ENCODE results near the gene NSD1.

Gene NSD1

GRCh38 chr5:177189965-177190364 is 56.4 kb downstream of the NSD1 start:
- Mint-ChIP-seq H3K36me3 (ENCODE audit: low read depth) (peaks cover 59% of the 10 kb centered on the region), H3K27me3 (ENCODE audit: low read depth, poor library complexity) (no peaks in the 10 kb centered on the region), H3K9me3 (no peaks in the 10 kb centered on the region), H3K27ac (no peak overlapping the region), H3K4me1 (no peaks in the 10 kb centered on the region), H3K4me3 (no peak overlapping the region)
- no peak for TF ChIP-seq CTCF (IDR thresholded peaks at IDR 0.05)
- DNase-seq = no peak

- TF ChIP-seq CTCF (IDR thresholded peaks at IDR 0.05) = no peak
- DNase-seq = no peak
- no peak overlapping the region for H3K27ac Mint-ChIP-seq
- no peaks in the 10 kb centered on the region for H3K27me3 Mint-ChIP-seq (ENCODE audit: low read depth, poor library complexity)
- no peaks in the 10 kb centered on the region for H3K9me3 Mint-ChIP-seq
- H3K4me3 Mint-ChIP-seq = no peak overlapping the region
- no peaks in the 10 kb centered on the region for H3K4me1 Mint-ChIP-seq
- H3K36me3 Mint-ChIP-seq (ENCODE audit: low read depth) = peaks cover 70% of the 10 kb centered on the region
Observed at GRCh38 chr5:177194268-177194667, 60.7 kb downstream of the NSD1 start.

- Mint-ChIP-seq H3K36me3 (ENCODE audit: low read depth) (peaks cover 72% of the 10 kb centered on the region), H3K4me1 (no peaks in the 10 kb centered on the region), H3K9me3 (no peaks in the 10 kb centered on the region), H3K27me3 (ENCODE audit: low read depth, poor library complexity) (no peaks in the 10 kb centered on the region), H3K27ac (peak overlapping the region; percentile 76), H3K4me3 (no peak overlapping the region)
- DNase-seq = no peak
- TF ChIP-seq CTCF (IDR thresholded peaks at IDR 0.05) = no peak
Observed at GRCh38 chr5:177195307-177195952, 61.9 kb downstream of the NSD1 start.

GRCh38 chr5:177198738-177199137 is 65.2 kb downstream of the NSD1 start:
- H3K27me3 Mint-ChIP-seq (ENCODE audit: low read depth, poor library complexity) = no peaks in the 10 kb centered on the region
- no peak for DNase-seq
- H3K27ac Mint-ChIP-seq = no peak overlapping the region
- H3K9me3 Mint-ChIP-seq = no peaks in the 10 kb centered on the region
- H3K4me3 Mint-ChIP-seq = no peak overlapping the region
- H3K4me1 Mint-ChIP-seq = no peaks in the 10 kb centered on the region
- TF ChIP-seq CTCF (IDR thresholded peaks at IDR 0.05) = no peak
- peaks cover 67% of the 10 kb centered on the region for H3K36me3 Mint-ChIP-seq (ENCODE audit: low read depth)

- H3K27ac Mint-ChIP-seq = peak overlapping the region; percentile 60
- H3K9me3 Mint-ChIP-seq = no peaks in the 10 kb centered on the region
- H3K36me3 Mint-ChIP-seq (ENCODE audit: low read depth) = peaks cover 68% of the 10 kb centered on the region
- H3K4me3 Mint-ChIP-seq = no peak overlapping the region
- H3K4me1 Mint-ChIP-seq = no peaks in the 10 kb centered on the region
- no peak for TF ChIP-seq CTCF (IDR thresholded peaks at IDR 0.05)
- no peaks in the 10 kb centered on the region for H3K27me3 Mint-ChIP-seq (ENCODE audit: low read depth, poor library complexity)
- no peak for DNase-seq
Observed at GRCh38 chr5:177204281-177204680, 70.7 kb downstream of the NSD1 start.

DNA sequence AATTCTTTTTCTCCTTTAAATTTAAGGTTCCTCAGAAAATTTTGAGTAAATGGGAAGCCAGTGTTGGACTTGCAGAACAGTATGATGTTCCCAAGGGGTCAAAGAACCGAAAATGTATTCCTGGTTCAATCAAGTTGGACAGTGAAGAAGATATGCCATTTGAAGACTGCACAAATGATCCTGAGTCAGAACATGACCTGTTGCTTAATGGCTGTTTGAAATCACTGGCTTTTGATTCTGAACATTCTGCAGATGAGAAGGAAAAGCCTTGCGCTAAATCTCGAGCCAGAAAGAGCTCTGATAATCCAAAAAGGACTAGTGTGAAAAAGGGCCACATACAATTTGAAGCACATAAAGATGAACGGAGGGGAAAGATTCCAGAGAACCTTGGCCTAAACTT is 76.0 kb downstream of the NSD1 start:
- TF ChIP-seq CTCF (IDR thresholded peaks at IDR 0.05) = no peak
- no peaks in the 10 kb centered on the region for H3K27me3 Mint-ChIP-seq (ENCODE audit: low read depth, poor library complexity)
- no peaks in the 10 kb centered on the region for H3K9me3 Mint-ChIP-seq
- H3K4me1 Mint-ChIP-seq = no peaks in the 10 kb centered on the region
- DNase-seq = no peak
- no peak overlapping the region for H3K27ac Mint-ChIP-seq
- H3K4me3 Mint-ChIP-seq = no peak overlapping the region
- peaks cover 85% of the 10 kb centered on the region for H3K36me3 Mint-ChIP-seq (ENCODE audit: low read depth)

Measured in nephron progenitor cell (in vitro differentiated cells).